Neural crest cell (in vitro differentiated cells): ENCODE data around the gene JUN. TPM values are rescaled to one million over a fixed set of nuclear protein-coding genes. Genes with fewer than 3 reads are reported as not detected.

Experiments used
- DNase-seq: peaks from one replicate; pipeline ENCODE4 v3.0.0; 2021; ENCODE audit warnings: low read depth, mixed read lengths, low spot score
- H3K27ac Mint-ChIP-seq: one replicate; pipeline ENCODE4 v1.8.0; 2021; ENCODE audit warnings: mild to moderate bottlenecking, mixed read lengths; ENCODE audit not compliant: unreplicated experiment
- H3K27me3 Mint-ChIP-seq: 2 replicates; pipeline ENCODE4 v1.8.0; 2021; ENCODE audit warnings: low read depth, mild to moderate bottlenecking, mixed read lengths
- H3K36me3 Mint-ChIP-seq: 2 replicates; pipeline ENCODE4 v1.8.0; 2021; ENCODE audit warnings: low read depth, mild to moderate bottlenecking, mixed read lengths
- H3K4me1 Mint-ChIP-seq: 2 replicates; pipeline ENCODE4 v1.8.0; 2021; ENCODE audit warnings: mixed read lengths
- H3K4me3 Mint-ChIP-seq: one replicate; pipeline ENCODE4 v1.8.0; 2021; ENCODE audit warnings: mild to moderate bottlenecking, mixed read lengths
- H3K9me3 Mint-ChIP-seq: 2 replicates; pipeline ENCODE4 v1.8.0; 2021; ENCODE audit warnings: mixed read lengths
- CTCF ChIP-seq: fragments of 200-600 bp; sonication (generic); conservative IDR thresholded peaks from 2 replicates; pipeline ENCODE4 v1.5.0; 2021; ENCODE audit warnings: antibody characterized with exemption, mild to moderate bottlenecking
- total RNA-seq: library from RNA; stranded (reverse); gene quantifications from 2 replicates; pipeline ENCODE4 v1.2.1, GENCODE V29; 2021

JUN gene
- total RNA-seq, 1 donor from 2014 or later: 28.7 TPM

GRCh38 chr1:58794585-58794984 lies 10.7 kb upstream of the JUN start:
- Mint-ChIP-seq H3K4me1 (no peaks in the 10 kb centered on the region), H3K27me3 (peaks cover 7% of the 10 kb centered on the region), H3K36me3 (no peaks in the 10 kb centered on the region), H3K4me3 (no peak overlapping the region), H3K27ac (no peak overlapping the region), H3K9me3 (no peaks in the 10 kb centered on the region)
- no peak for TF ChIP-seq CTCF
- DNase-seq: no peak

- no peak for DNase-seq
- Mint-ChIP-seq H3K9me3 (no peaks in the 10 kb centered on the region), H3K36me3 (no peaks in the 10 kb centered on the region), H3K4me1 (no peaks in the 10 kb centered on the region), H3K27me3 (peaks cover 8% of the 10 kb centered on the region), H3K27ac (no peak overlapping the region), H3K4me3 (no peak overlapping the region)
- TF ChIP-seq CTCF: no peak
Measured at GRCh38 chr1:58792846-58793245, 9.0 kb upstream of the JUN start.

- no peak for DNase-seq
- H3K4me1 Mint-ChIP-seq: no peaks in the 10 kb centered on the region
- no peaks in the 10 kb centered on the region for H3K36me3 Mint-ChIP-seq
- no peak for TF ChIP-seq CTCF
- no peaks in the 10 kb centered on the region for H3K9me3 Mint-ChIP-seq
- H3K27ac Mint-ChIP-seq: no peak overlapping the region
- H3K27me3 Mint-ChIP-seq: peaks cover 18% of the 10 kb centered on the region
- no peak overlapping the region for H3K4me3 Mint-ChIP-seq
Measured at GRCh38 chr1:58791106-58791505, 7.3 kb upstream of the JUN start.

- peaks cover 26% of the 10 kb centered on the region for H3K27me3 Mint-ChIP-seq
- H3K36me3 Mint-ChIP-seq: no peaks in the 10 kb centered on the region
- TF ChIP-seq CTCF: no peak
- DNase-seq: no peak
- H3K9me3 Mint-ChIP-seq: no peaks in the 10 kb centered on the region
- H3K4me1 Mint-ChIP-seq: no peaks in the 10 kb centered on the region
- no peak overlapping the region for H3K4me3 Mint-ChIP-seq
- no peak overlapping the region for H3K27ac Mint-ChIP-seq
Measured at GRCh38 chr1:58789996-58790660, 6.3 kb upstream of the JUN start.

- Mint-ChIP-seq H3K27me3 (peaks cover 32% of the 10 kb centered on the region), H3K36me3 (no peaks in the 10 kb centered on the region), H3K9me3 (no peaks in the 10 kb centered on the region), H3K27ac (no peak overlapping the region), H3K4me3 (peak overlapping the region; percentile 12), H3K4me1 (no peaks in the 10 kb centered on the region)
- DNase-seq: no peak
- no peak for TF ChIP-seq CTCF
Measured at GRCh38 chr1:58789322-58789856, 5.5 kb upstream of the JUN start.
